Transverse colon (tissue), 3 donors: ENCODE data around the gene KTI12.

Experiments used
- EP300 ChIP-seq: sonication (generic); formaldehyde crosslinking; IDR thresholded peaks from one replicate; pipeline ENCODE4 v1.6.1; 2017; ENCODE audit warnings: antibody characterized with exemption, low read depth
- TF ChIP-seq, protein P1 (sequence below), 5 experiments: fragments of 200-600 bp in 3 of 5; fragments of 450-650 bp in 2 of 5; sonication (generic) in 3 of 5; IDR thresholded peaks; 1 replicate in 2 of 5; 2 replicates in 3 of 5; pipeline ENCODE4 v1.5.1; 2016 to 2017; ENCODE audit warnings: antibody characterized with exemption in 5 of 5, inconsistent platforms in 3 of 5, mild to moderate bottlenecking in 2 of 5, moderate library complexity in 1 of 5

DNA sequence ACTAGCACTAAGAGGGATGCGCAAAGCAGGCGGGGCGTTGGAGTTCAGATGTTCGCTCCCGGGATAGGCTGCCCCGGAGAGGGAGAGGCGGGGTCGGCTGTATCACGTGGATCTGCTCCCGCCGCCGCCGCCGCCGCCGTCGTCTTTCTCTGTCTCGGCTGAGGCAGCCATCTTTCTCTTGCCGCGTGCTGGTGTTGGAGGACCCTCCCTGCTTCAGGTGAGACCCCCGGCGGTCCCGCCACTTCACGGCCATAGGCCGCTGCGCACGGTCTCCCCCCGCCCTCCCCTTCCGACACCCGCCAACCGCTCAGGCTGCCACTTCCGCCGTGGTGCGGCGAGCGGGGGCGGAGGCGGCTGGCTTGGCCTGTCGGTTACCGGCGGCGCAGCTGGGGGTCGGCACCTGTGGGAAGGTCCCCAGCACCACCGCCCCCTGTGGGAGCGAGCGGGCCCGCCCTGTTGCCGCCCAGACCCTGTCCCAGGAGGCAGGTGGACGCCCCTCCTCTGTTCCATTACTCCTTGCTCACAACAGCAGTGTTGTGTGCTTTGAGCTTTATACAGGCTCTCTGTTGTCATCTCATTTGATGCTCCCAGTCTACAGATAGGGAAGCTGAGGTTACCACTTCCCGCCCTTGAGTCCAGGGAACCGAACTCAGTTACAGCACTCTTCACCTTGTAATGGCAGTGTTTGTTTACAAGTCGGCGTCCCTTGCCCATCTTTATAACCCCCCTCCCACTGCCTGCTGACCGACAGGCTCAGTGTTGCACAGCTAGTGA lies 22.7 kb upstream of the KTI12 start, which contains the start of gene BTF3L4:
- TF ChIP-seq, protein P1, sequence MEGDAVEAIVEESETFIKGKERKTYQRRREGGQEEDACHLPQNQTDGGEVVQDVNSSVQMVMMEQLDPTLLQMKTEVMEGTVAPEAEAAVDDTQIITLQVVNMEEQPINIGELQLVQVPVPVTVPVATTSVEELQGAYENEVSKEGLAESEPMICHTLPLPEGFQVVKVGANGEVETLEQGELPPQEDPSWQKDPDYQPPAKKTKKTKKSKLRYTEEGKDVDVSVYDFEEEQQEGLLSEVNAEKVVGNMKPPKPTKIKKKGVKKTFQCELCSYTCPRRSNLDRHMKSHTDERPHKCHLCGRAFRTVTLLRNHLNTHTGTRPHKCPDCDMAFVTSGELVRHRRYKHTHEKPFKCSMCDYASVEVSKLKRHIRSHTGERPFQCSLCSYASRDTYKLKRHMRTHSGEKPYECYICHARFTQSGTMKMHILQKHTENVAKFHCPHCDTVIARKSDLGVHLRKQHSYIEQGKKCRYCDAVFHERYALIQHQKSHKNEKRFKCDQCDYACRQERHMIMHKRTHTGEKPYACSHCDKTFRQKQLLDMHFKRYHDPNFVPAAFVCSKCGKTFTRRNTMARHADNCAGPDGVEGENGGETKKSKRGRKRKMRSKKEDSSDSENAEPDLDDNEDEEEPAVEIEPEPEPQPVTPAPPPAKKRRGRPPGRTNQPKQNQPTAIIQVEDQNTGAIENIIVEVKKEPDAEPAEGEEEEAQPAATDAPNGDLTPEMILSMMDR (IDR thresholded peaks at IDR 0.05) = no peak
- TF ChIP-seq EP300 = no peak
